CD4-positive, CD25-positive, alpha-beta regulatory T cell (primary cell): ENCODE measurements around the gene ITGA11. TPM values are rescaled to one million over a fixed set of nuclear protein-coding genes. Genes with fewer than 3 reads are reported as not detected.

ENCODE experiments used
- ATAC-seq, 2 donors: fragments of 150-1000 bp; cut with Tn5 transposase; one replicate each; pipeline ENCODE4 v1.10.0; 2021; ENCODE audit warnings: low read depth in 2 of 2, moderate number of reproducible peaks in 2 of 2, moderate library complexity in 1 of 2
- DNase-seq, 3 donors: peaks; one replicate each; pipeline versions ENCODE4 v3.0.0 to v3.0.0-alpha.2; 2012 to 2022; ENCODE audit warnings: mixed read lengths in 1 of 3
- H3K27ac ChIP-seq: one replicate; pipeline ENCODE4 v1.7.0; 2013; ENCODE audit warnings: mild to moderate bottlenecking, low read length; ENCODE audit not compliant: insufficient read depth, poor library complexity, severe bottlenecking
- H3K27me3 ChIP-seq: one replicate; pipeline ENCODE4 v1.7.0; 2013; ENCODE audit warnings: low read length; ENCODE audit not compliant: control insufficient read depth, insufficient read depth
- H3K36me3 ChIP-seq: one replicate; pipeline ENCODE4 v1.7.0; 2013; ENCODE audit warnings: mild to moderate bottlenecking, low read length, moderate library complexity; ENCODE audit not compliant: control insufficient read depth, insufficient read depth
- H3K4me1 ChIP-seq: 2 replicates; pipeline ENCODE4 v1.7.0; 2013; ENCODE audit warnings: mild to moderate bottlenecking, low read length; ENCODE audit not compliant: insufficient read depth, control insufficient read depth, poor library complexity, severe bottlenecking
- H3K4me3 ChIP-seq: one replicate; pipeline ENCODE4 v1.7.0; 2013; ENCODE audit warnings: low read depth, mild to moderate bottlenecking, low read length, moderate library complexity
- H3K9me3 ChIP-seq, 2 experiments: 1 replicate in 1 of 2; 2 replicates in 1 of 2; pipeline ENCODE4 v1.7.0; 2013; ENCODE audit warnings: low read length in 2 of 2, mild to moderate bottlenecking in 1 of 2, moderate library complexity in 1 of 2; ENCODE audit not compliant: control insufficient read depth in 2 of 2
- H3K27ac Mint-ChIP-seq, 3 donors: one replicate each; pipeline ENCODE4 v1.8.0; 2020 to 2022; ENCODE audit warnings: mild to moderate bottlenecking in 3 of 3, mixed read lengths in 3 of 3, moderate library complexity in 2 of 3
- H3K27me3 Mint-ChIP-seq: one replicate; pipeline ENCODE4 v1.8.0; 2022; ENCODE audit warnings: mild to moderate bottlenecking, mixed read lengths
- H3K36me3 Mint-ChIP-seq: one replicate; pipeline ENCODE4 v1.8.0; 2020; ENCODE audit warnings: mixed read lengths
- H3K4me1 Mint-ChIP-seq, 4 donors: one replicate each; pipeline ENCODE4 v1.8.0; 2020 to 2022; ENCODE audit warnings: mixed read lengths in 4 of 4, mild to moderate bottlenecking in 1 of 4
- H3K4me3 Mint-ChIP-seq, 4 donors: one replicate each; pipeline ENCODE4 v1.8.0; 2020 to 2022; ENCODE audit warnings: mild to moderate bottlenecking in 4 of 4, mixed read lengths in 4 of 4, moderate library complexity in 3 of 4
- H3K9me3 Mint-ChIP-seq, 7 donors: one replicate each; pipeline ENCODE4 v1.8.0; 2020 to 2022; ENCODE audit warnings: mixed read lengths in 7 of 7, mild to moderate bottlenecking in 3 of 7, moderate library complexity in 2 of 7
- polyA plus RNA-seq, 4 donors: library from polyadenylated mRNA; unstranded; fragments of 300-500 nt; fragmentation: Illumina TruSeq; gene quantifications; one replicate each; pipeline ENCODE4 v1.2.3, GENCODE V29; 2021
- total RNA-seq: library from RNA; stranded (reverse); gene quantifications from one replicate; pipeline ENCODE4 v1.2.3, GENCODE V29; 2022

Gene ITGA11
- total and polyA plus RNA-seq, 5 donors from 2014 or later = 0.02 to 0.05 TPM; not detected in 3

DNA sequence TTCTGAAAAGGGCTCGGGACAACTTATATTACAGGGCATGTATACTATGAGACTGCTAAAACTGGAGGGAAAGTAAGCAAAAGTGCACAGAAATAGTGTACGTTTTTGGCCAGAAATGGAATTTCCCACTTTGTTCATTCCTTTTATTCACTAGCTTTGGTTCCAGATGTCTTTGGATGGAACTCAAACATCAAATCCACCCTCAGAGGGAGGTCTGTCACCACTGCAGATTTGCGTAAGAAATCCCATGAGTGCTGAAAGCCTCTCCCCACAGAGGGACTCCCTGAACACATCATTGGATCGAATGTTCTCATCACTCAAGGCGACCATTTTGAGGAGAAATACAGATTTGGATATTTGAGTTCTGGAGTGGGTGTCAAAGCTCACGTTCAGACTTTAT, 82.8 kb downstream of the ITGA11 start:
- H3K9me3 Mint-ChIP-seq = peaks cover 0 to 3% (median 0%) of the 10 kb centered on the region in 7 donors

DNA sequence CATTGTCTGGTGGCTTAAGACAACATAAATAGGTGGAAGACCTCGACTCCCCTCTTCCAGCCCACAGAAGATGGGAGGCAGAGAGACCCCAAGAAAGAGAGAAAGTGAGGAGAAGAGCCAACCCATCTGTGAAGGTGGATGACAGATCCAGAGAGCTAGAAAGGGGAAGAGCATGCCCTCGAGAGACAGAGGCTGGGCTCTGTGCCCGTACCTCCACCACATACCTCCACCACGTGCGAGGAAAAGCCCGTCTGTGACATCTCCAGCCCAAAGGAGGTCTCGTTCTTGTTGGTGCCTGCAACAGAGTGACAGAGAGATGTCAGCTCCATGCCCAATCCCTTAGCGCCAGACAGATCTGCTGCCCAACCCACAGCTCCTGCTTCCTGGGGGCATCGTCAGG, 83.4 kb downstream of the ITGA11 start:
- Mint-ChIP-seq H3K9me3 (peaks cover 0 to 3% (median 0%) of the 10 kb centered on the region in 7 donors), H3K27me3 (peaks cover 5% of the 10 kb centered on the region), H3K4me1 (peaks cover 0 to 5% (median 4%) of the 10 kb centered on the region in 4 donors), H3K4me3 (no peak overlapping the region), H3K27ac (peak overlapping the region in 1 of 3 donors; percentile 53), H3K36me3 (no peaks in the 10 kb centered on the region)
- H3K27ac ChIP-seq = no peak overlapping the region
- no peaks in the 10 kb centered on the region for H3K4me1 ChIP-seq
- no peaks in the 10 kb centered on the region for H3K36me3 ChIP-seq
- H3K9me3 ChIP-seq = no peaks in the 10 kb centered on the region
- DNase-seq (no peak), ATAC-seq (no peak)
- no peaks in the 10 kb centered on the region for H3K27me3 ChIP-seq
- H3K4me3 ChIP-seq = no peak overlapping the region

More for the DNA sequence above, 82.8 kb downstream of the ITGA11 start:
- Mint-ChIP-seq H3K36me3 (no peaks in the 10 kb centered on the region), H3K27me3 (peaks cover 5% of the 10 kb centered on the region), H3K4me1 (peaks cover 0 to 5% (median 4%) of the 10 kb centered on the region in 4 donors), H3K4me3 (no peak overlapping the region), H3K27ac (no peak overlapping the region)
- Histone ChIP-seq H3K4me1 (no peaks in the 10 kb centered on the region), H3K36me3 (no peaks in the 10 kb centered on the region), H3K9me3 (no peaks in the 10 kb centered on the region), H3K27me3 (no peaks in the 10 kb centered on the region), H3K27ac (no peak overlapping the region), H3K4me3 (no peak overlapping the region)
- DNase-seq (no peak), ATAC-seq (no peak)

DNA sequence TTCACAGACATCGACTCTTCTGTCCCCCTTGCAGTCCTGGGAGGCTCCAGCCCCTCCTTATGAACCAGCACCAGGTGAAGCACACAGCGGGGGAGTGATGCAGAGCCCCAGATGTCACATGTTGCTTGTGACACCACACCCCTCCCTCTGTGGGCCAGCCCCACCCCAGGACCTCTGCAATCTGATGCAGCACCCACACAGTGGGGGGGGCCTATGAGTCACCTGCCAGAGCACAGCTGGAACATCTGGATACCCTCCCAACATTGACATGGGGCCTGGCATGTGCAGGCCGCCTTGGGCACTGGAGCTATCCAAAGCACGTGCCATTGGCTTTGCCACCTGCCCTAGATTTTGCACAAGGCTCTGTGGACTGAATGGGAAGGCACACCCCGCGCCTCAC, 83.9 kb downstream of the ITGA11 start:
- H3K27me3 Mint-ChIP-seq = peaks cover 5% of the 10 kb centered on the region
- ATAC-seq (no peak), DNase-seq (no peak)
- Histone ChIP-seq H3K9me3 (no peaks in the 10 kb centered on the region), H3K4me1 (no peaks in the 10 kb centered on the region), H3K27ac (no peak overlapping the region), H3K4me3 (no peak overlapping the region), H3K36me3 (no peaks in the 10 kb centered on the region), H3K27me3 (no peaks in the 10 kb centered on the region)
- H3K27ac Mint-ChIP-seq = no peak overlapping the region
- peaks cover 0 to 3% (median 0%) of the 10 kb centered on the region in 7 donors for H3K9me3 Mint-ChIP-seq
- H3K36me3 Mint-ChIP-seq = no peaks in the 10 kb centered on the region
- peaks cover 0 to 5% (median 4%) of the 10 kb centered on the region in 4 donors for H3K4me1 Mint-ChIP-seq
- H3K4me3 Mint-ChIP-seq = no peak overlapping the region

DNA sequence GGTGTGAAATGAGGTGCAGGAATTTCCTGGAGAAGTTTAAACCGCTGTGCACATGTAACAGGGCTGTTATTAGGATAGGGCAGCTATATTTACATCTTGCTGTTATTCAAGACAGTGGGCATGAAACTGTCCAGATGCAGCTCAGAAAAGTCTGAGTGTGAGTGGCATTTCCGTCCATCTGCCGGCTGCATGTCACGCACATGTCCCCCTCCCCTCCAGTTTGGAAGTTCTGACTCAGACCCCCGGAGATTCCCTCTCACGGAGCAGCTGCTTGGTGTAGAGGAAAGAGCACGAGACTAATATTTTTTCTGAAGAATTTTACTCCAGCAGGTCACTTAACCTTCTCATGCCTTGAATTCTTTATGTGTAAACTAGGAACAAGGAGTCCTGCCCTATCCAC, 84.6 kb downstream of the ITGA11 start:
- H3K4me3 ChIP-seq = no peak overlapping the region
- no peak for DNase-seq
- no peak overlapping the region for H3K27ac ChIP-seq
- ATAC-seq = no peak
- no peaks in the 10 kb centered on the region for H3K36me3 Mint-ChIP-seq
- no peaks in the 10 kb centered on the region for H3K9me3 ChIP-seq
- peaks cover 0 to 2% (median under 1%) of the 10 kb centered on the region in 4 donors for H3K4me1 Mint-ChIP-seq
- H3K9me3 Mint-ChIP-seq = peaks cover 0 to 2% (median 0%) of the 10 kb centered on the region in 7 donors
- peaks cover 5% of the 10 kb centered on the region for H3K27me3 Mint-ChIP-seq
- H3K4me1 ChIP-seq = no peaks in the 10 kb centered on the region
- H3K27me3 ChIP-seq = no peaks in the 10 kb centered on the region
- H3K27ac Mint-ChIP-seq = no peak overlapping the region
- H3K36me3 ChIP-seq = no peaks in the 10 kb centered on the region
- no peak overlapping the region for H3K4me3 Mint-ChIP-seq

DNA sequence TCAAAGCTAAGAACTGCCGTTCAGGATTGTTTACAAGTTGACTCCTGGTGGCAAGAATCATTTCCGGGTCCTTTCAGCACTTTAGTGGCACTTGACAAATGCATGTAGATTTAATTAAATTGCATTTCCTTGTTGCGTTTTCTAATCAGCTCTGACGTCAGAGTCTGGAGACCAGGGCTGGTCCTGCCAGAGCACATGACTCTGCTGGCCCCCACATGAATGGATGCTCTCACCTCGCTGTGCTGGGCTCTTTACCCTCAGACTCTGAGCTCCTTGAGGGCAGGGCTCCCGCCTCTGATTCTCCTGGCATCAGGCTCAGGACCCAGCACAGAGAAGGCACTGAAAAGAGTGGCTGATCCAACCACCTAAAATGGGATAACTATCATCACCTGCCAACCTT, 85.0 kb downstream of the ITGA11 start:
- Mint-ChIP-seq H3K36me3 (no peaks in the 10 kb centered on the region), H3K4me1 (no peaks in the 10 kb centered on the region), H3K27me3 (peaks cover 8% of the 10 kb centered on the region), H3K4me3 (no peak overlapping the region), H3K9me3 (peaks cover 0 to 2% (median 0%) of the 10 kb centered on the region in 7 donors), H3K27ac (no peak overlapping the region)
- Histone ChIP-seq H3K9me3 (no peaks in the 10 kb centered on the region), H3K4me3 (no peak overlapping the region), H3K36me3 (no peaks in the 10 kb centered on the region), H3K27me3 (no peaks in the 10 kb centered on the region), H3K4me1 (no peaks in the 10 kb centered on the region), H3K27ac (no peak overlapping the region)
- ATAC-seq (no peak), DNase-seq (no peak)

DNA sequence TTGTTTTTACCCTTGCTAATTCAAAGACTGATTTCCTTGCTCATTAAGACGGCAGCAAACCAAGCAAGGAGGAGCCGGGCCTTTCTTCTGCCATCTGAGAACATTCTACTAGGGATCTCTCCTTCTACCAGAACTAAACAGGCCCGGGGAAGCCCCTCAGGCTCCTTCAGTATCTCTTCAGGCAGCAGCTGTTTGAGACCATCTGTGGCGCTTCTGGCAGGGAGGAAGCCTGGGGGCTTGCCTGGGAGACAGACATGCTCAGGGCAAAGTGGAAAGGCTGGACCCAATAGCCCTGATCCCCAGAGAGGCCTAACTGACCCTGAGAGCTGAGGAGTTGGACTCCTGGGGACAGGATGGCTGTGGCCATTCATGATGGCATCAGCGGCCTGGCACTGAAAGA, 86.5 kb downstream of the ITGA11 start:
- no peak overlapping the region for H3K27ac Mint-ChIP-seq
- no peaks in the 10 kb centered on the region for H3K4me1 ChIP-seq
- H3K9me3 ChIP-seq = no peaks in the 10 kb centered on the region
- H3K27me3 Mint-ChIP-seq = peaks cover 11% of the 10 kb centered on the region
- no peak overlapping the region for H3K4me3 Mint-ChIP-seq
- DNase-seq (no peak), ATAC-seq (no peak)
- no peak overlapping the region for H3K27ac ChIP-seq
- H3K4me3 ChIP-seq = no peak overlapping the region
- no peaks in the 10 kb centered on the region for H3K4me1 Mint-ChIP-seq
- no peaks in the 10 kb centered on the region for H3K36me3 Mint-ChIP-seq
- peaks cover 0 to 2% (median 0%) of the 10 kb centered on the region in 7 donors for H3K9me3 Mint-ChIP-seq
- H3K36me3 ChIP-seq = no peaks in the 10 kb centered on the region
- H3K27me3 ChIP-seq = no peaks in the 10 kb centered on the region

DNA sequence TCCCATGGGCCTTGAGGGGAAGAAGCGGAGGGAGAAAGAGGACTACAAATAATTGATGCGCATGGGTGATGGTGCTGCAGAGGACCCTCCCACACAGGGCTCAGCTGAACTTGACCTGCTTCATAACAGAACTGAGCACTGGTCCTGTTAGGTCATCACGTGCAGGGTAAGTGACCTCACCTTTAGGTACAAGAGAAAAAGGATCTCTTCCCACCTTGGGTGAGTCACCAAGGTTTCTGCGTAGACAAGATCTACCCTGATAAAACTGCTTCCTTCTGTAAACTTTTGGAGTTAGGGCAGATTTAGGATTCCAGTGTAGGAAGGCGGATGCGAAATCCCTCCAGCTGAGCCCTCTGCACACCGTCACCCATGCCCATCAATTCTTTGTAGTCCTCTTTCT, 87.4 kb downstream of the ITGA11 start:
- no peak for DNase-seq
- Mint-ChIP-seq H3K9me3 (peaks cover 0 to 3% (median 0%) of the 10 kb centered on the region in 7 donors), H3K27ac (no peak overlapping the region), H3K4me1 (no peaks in the 10 kb centered on the region), H3K4me3 (no peak overlapping the region), H3K27me3 (peaks cover 11% of the 10 kb centered on the region), H3K36me3 (no peaks in the 10 kb centered on the region)
- no peak overlapping the region for H3K4me3 ChIP-seq
- H3K9me3 ChIP-seq = no peaks in the 10 kb centered on the region
- no peaks in the 10 kb centered on the region for H3K27me3 ChIP-seq
- no peaks in the 10 kb centered on the region for H3K36me3 ChIP-seq
- no peak overlapping the region for H3K27ac ChIP-seq
- no peaks in the 10 kb centered on the region for H3K4me1 ChIP-seq
- no peak for ATAC-seq

DNA sequence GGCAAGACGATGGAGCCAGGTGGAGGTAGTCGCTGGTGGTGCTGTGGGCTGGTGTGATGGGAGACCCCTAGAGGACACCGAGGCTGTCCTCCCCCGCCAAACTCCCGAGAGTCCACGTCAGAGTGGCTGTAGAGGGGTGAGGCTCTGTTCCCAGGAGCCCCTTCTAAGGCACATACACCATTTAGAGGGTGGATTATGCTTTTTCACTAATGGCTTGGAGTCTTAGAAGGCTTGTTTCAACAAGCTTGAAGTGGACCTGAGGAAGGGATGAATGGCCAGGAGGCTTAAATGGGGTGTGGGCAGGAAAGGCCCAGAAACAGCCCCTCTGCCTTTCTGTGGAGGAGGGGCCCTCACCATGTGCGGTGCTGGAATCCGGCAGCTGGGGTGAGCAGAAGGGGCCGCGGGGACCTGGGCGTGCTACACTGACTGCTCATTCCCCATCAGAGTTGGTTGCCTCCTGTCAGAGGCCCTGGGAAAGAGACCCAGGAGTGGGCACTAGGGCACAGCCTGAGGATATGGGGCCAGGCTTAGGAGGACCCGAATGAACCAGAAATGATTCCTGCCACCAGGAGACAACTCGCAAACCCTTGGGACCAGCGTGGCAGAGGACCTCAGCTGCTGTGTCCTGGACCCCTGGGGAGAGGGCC, 88.3 kb downstream of the ITGA11 start:
- no peaks in the 10 kb centered on the region for H3K36me3 Mint-ChIP-seq
- Histone ChIP-seq H3K27me3 (no peaks in the 10 kb centered on the region), H3K27ac (no peak overlapping the region), H3K4me1 (no peaks in the 10 kb centered on the region), H3K4me3 (no peak overlapping the region), H3K9me3 (no peaks in the 10 kb centered on the region), H3K36me3 (no peaks in the 10 kb centered on the region)
- no peaks in the 10 kb centered on the region for H3K4me1 Mint-ChIP-seq
- no peak overlapping the region for H3K4me3 Mint-ChIP-seq
- peaks cover 0 to 3% (median 0%) of the 10 kb centered on the region in 7 donors for H3K9me3 Mint-ChIP-seq
- ATAC-seq (no peak), DNase-seq (no peak)
- peaks cover 11% of the 10 kb centered on the region for H3K27me3 Mint-ChIP-seq
- H3K27ac Mint-ChIP-seq = no peak overlapping the region
